HG03159 (cell line): ENCODE measurements around the gene LRP4.
A peak's percentile ranks its signal among the peaks of the same experiment; 100 is the strongest.
"Not testable (repeated sequence)": the region's sequence is repeated elsewhere in the genome, so short reads cannot be mapped to it uniquely, and the experiment has no call there.

Source experiments
- ATAC-seq: cut with Tn5 transposase; IDR thresholded peaks from one replicate; pipeline ENCODE4 v1.9.1; 2021; ENCODE audit warnings: mild to moderate bottlenecking, moderate library complexity; ENCODE audit not compliant: unreplicated experiment

The LRP4 gene

DNA sequence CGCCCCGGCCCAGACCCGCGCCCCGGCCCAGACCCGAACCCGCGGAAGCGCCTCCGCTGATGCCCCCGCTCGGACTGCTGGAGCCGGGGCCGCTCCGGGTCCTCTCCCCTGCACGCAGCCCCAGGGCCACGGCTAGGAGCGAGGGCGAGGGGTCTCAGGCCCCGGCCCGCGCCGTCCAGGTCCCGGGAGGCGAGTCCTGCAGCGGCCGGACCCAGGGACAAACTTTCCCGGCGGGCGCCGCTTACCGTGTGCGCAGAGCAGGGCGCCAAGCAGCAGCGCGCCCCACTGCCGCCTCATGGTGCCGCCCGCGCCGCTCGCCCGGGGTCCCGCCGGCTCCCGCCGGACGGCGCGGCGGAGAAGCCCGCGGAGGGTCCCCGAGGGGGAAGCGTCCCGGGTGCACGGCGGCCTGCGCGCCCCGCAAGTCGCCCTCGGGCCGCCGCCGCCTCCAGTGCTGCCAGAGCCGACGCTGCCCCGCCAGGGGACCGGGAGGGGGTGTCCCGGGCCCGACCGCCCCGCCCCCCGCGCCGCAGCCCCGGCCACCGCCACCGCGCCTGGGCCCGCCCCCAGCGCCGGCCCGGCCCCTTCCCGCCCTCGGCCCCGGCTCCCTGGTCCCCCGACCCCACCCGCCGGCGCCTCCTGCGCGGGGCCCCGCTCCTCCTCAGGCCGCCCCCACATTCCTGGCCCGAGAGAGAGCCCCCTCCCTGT is at the start of gene LRP4:
LRP4 (minus strand) TSS at position 468 of the 705 bp plus-strand sequence; CDS start at position 297, 171 bp downstream.
- no peak for ATAC-seq

GRCh38 chr11:46967962-46968361 is 49.6 kb upstream of the LRP4 start:
- ATAC-seq: no peak

- ATAC-seq: no peak
These were observed 48.4 kb upstream of the LRP4 start for GRCh38 chr11:46966773-46967172.

- ATAC-seq: no peak
These were observed 45.5 kb upstream of the LRP4 start for GRCh38 chr11:46963844-46964243.

DNA sequence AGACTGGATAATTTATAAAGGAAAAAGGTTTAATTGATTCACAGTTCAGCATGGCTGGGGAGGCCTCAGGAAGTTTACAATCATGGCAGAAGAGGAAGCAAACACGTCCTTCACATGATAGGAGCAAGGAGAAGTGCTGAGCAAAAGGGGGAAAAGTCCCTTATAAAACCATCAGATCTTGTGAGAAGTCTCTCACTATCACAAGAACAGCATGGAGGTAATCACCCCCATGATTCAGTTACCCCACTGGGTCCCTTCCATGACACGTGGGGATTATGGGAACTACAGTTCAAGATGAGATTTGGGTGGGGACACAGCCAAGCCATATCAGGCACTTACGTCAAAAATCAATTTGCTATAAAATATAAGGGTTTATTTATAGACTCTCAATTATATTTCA is 43.5 kb upstream of the LRP4 start:
- ATAC-seq: not testable (repeated sequence)

DNA sequence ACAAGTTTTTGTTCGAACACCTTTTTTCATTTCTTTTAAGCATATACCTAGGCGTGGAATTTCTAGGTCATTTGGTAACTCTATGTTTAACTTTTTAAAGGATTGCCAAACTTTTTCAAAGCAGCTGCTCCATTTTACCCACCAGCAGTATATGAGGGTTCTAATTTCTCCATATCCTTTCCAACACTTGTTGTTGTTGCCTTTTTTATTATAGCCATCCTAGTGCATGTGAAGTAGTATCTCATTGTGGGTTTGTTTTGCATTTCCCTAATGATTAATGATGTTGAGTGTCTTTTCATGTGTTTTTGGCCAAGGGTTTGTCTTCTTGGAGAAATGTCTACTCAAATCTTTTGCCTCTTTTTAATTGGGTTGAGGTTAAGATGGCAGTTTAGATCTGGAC is 42.7 kb upstream of the LRP4 start:
- no peak for ATAC-seq

DNA sequence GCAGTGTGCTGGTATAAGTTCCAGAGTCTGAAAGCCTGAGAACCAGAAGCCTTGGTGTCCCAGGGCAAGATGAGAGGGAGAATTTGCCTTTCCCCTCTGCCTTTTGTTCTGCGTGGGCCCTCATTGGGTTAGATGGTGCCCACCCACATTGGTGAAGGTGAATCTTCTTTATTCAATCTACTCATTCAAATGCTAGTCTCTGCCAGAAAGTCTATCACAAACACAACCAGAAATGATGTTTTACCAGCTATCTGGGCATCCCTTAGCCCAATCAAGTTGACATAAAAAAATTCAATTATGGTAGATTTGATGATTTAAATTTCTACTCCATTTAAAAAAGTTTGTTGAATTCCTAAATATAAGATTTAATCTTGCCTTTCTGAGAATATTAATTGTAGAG is 40.4 kb upstream of the LRP4 start:
- ATAC-seq: no peak

DNA sequence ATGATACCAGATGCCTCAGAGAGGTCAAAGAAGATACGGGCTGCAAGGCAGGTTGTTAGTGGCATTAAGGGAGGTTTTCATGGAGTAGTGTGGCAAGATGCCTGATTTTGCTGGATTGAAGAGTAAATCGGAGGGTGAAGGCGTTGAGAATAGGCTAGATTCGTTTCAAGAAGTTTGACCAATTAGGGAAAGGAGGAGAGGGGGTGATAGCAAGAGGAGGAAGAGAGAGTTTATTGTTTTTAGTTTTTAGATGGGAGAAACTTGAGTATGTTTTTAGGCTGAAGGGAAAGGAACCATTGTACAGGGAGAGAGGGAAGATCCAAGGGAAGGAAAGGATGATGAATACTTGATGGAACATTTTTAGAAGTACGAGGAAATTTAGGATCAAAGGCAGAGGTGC is 34.7 kb upstream of the LRP4 start:
- no peak for ATAC-seq

DNA sequence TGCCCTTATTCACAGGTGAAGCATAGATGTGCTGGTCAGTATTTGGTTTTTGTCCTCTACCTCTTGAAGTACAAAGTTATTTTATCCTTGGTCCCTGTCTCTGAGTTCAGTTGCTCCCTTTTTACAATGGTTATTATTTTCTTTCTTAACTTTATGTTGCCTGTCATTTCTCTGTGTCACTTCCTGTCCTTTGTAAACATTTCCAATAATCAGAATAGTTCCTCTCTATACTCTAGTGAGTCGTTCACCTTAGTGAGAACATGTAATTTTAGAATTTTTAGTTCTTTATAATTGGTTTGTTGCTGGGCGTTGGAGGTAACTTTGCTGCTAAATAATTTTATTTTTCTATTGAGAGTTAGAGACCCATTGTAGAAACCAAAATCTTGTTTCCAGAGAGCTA is 34.2 kb upstream of the LRP4 start:
- no peak for ATAC-seq

DNA sequence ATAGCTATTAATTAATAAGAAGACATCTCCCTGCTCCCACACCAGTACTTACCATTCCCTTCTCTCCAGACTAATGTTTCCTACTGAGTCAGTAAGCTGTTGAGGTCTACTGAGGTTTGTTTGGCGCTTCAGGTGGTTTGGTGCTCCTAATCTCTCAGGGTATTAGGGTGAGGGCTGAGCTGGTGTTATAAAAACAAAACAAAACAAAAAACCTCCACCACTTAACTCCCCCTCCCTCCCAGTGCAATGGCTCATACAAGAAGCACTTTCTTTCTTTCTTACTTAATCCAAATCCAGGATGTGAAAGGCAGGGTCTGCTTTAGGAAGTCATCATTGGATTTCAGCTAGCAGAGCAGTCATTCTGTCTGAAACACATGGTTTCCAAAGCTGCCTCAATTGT is 33.5 kb upstream of the LRP4 start:
- ATAC-seq: no peak

DNA sequence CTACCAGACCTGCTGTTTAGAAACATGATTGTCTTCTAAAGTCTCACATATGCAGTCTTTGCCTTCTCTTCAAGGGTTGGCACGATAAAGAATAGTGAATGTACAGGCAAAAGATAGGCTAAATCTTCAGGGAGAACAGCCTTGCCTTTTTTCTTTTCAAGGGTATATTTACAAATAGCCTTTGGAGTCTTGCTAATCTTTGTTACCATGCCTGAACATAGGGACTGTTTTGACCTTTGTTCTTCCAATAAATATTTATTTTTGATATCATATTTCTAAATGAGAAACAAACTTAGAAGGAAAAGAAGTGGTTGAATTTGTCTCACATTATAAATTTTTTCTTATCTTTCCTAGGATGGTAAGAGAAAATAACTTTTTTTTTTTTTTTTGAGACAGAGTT is 30.9 kb upstream of the LRP4 start:
- no peak for ATAC-seq

GRCh38 chr11:46948378-46949131 is 30.2 kb upstream of the LRP4 start:
- no peak for ATAC-seq

GRCh38 chr11:46947399-46948077 is 29.2 kb upstream of the LRP4 start:
- ATAC-seq: no peak

GRCh38 chr11:46944356-46945075 is 26.2 kb upstream of the LRP4 start:
- no peak for ATAC-seq

DNA sequence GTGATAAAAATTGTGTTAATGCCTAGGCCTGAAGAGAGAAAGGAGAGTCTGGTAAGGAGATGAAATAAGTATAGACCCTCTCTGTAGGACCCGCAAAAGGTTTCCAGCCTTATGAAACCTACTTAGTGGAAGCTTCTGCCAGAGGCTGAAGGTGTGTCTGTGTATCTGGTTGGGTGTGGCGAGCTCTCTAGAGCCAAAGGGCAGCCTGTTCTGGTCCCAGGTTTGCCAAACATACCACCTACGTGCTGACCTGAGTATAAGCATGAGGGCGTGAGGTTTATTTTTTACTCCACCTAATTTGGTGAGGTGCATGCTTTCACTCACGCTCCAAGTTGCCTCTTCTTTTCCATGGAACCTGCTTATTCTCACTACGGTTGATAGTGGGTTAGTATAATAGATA is 23.8 kb upstream of the LRP4 start:
- no peak for ATAC-seq

- peak; percentile 97 for ATAC-seq
These were observed 18.1 kb upstream of the LRP4 start, which contains the start of gene CSTPP1 for GRCh38 chr11:46936138-46937110. CSTPP1 (plus strand) TSS chr11:46936761; CDS start chr11:46936806, 45 bp downstream.

DNA sequence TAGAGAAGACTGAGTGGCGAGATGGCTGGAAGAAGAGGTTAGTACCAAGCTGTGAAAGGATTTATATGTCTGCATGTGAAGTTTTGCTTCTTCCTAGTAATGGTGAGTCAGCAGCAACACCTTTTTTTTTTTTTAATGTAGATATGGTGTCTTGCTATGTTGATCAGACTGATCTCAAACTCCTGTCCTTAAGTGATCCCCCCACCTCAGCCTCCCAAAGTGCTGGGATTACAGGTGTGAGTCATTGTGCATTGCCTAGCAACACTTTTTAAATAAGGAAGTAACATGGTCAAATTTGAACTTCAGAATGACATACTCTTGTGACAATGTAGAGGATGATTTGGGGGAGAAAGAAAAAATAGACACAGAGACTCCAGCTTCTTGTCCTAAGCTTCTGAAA is 11.7 kb upstream of the LRP4 start:
- no peak for ATAC-seq

DNA sequence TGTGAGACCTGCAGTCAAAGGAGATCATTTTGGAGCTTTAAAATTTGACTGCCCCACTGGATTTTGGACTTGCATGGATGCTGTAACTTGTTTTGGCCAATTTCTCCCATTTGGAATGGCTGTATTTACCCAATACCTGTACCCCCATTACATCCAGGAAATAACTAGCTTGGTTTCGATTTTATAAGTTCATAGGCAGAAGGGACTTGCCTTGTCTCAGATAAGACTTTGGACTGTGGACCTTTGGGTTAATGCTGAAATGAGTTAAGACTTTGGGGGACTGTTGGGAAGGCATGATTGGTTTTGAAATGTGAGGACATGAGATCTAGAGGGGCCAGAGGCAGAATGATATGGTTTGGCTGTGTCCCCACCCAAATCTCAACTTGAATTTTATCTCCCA is 10.4 kb upstream of the LRP4 start:
- ATAC-seq: not testable (repeated sequence)

DNA sequence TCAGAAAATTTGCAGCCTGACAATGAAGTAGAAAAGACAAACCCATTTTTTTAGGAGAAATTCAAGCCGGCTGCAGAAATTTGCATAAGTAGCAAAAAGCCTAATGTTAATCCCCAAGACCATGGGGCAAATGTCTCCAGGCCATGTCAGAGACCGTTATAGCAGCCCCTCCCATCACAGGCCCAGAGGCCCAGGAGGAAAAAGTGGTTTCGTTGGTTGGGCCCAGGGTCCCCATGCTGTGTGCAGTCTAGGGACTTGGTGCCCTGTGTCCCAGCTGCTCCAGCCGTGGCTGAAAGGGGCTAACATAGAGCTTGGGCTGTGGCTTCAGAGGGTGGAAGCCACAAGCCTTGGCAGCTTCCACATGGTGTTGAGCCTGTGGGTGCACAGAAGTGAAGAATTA is 9.6 kb upstream of the LRP4 start:
- ATAC-seq: not testable (repeated sequence)

DNA sequence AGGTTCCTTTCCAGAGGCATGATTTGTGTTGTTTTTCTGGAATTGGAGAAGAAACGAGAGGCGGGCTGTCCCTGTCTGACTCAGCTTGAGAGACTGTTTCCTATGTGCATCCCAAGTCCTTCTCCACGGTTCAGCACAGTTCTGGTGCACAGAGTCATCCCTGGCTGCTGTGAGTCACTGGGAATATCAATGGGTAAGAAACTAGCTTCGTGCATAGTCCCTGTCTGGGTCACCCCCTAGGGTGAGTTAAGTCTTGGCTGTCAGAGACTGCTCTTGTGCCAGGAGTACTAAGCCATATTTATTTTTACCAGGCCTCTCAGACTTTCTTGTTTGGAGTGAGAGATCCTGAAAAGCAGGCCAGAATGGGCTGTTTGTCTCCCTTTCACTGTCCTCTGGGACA is 2.4 kb upstream of the LRP4 start:
- ATAC-seq: no peak
